GM12878 (cell line): Measurements from ENCODE around the gene OSBPL7. TPM values are rescaled to one million over a fixed set of nuclear protein-coding genes. Genes with fewer than 3 reads are reported as not detected.

Source experiments
- ATAC-seq: fragments of 200-7000 bp; cut with Tn5 transposase; 3 replicates; pipeline ENCODE4 v1.9.1; 2020; ENCODE audit warnings: mild to moderate bottlenecking, moderate library complexity
- BruUV-seq: library from RNA; stranded (reverse); fragments of 400-500 nt; replicated peaks from 2 replicates; lab custom pipeline; 2021; lab: Mats Ljungman, UMichigan
- CTCF ChIA-PET: fragments of 300-600 bp; sonication (Branson Sonifier 250); formaldehyde crosslinking; extraction: SDS; loops from one replicate; lab custom pipeline; 2021; ENCODE audit warnings: inconsistent platforms; lab: Yijun Ruan, JAX
- POLR2A ChIA-PET: fragments of 350-600 bp; formaldehyde crosslinking; extraction: SDS; loops from one replicate; lab custom pipeline; 2021; ENCODE audit warnings: inconsistent platforms; lab: Charles Lee
- RAD21 ChIA-PET: fragments of 300-600 bp; sonication (Branson Sonifier 250); formaldehyde crosslinking; loops from one replicate; lab custom pipeline; 2023; ENCODE audit warnings: antibody characterized with exemption; ENCODE audit not compliant: unreplicated experiment; lab: Charles Lee
- SMC1A ChIA-PET: fragments of 300-600 bp; sonication (Branson Sonifier 250); formaldehyde crosslinking; loops from one replicate; lab custom pipeline; 2023; ENCODE audit not compliant: unreplicated experiment, uncharacterized antibody; lab: Charles Lee
- DNase-seq: peaks from one replicate; pipeline ENCODE4 v3.0.0-alpha.2; 2011; ENCODE audit warnings: low read depth, low spot score
- FAIRE-seq: peaks from 3 replicates; lab custom pipeline; 2011; peaks lifted over from hg19 to GRCh38; lab: Jason Lieb, UNC
- H2AFZ ChIP-seq: 2 replicates; pipeline ENCODE4 v1.6.0; 2011; ENCODE audit warnings: low read depth, low read length, control low read depth; ENCODE audit not compliant: control insufficient read depth
- H3K27ac ChIP-seq: 2 replicates; pipeline ENCODE4 v1.5.1; 2011; ENCODE audit warnings: control low read depth; ENCODE audit not compliant: control insufficient read depth, insufficient read depth
- H3K27me3 ChIP-seq, 2 experiments: replicated peaks in 1 of 2; 2 replicates each; pipeline versions ENCODE4 v1.6.0 to v1.6.1; 2011; ENCODE audit warnings: low read length in 1 of 2; ENCODE audit not compliant: control insufficient read depth in 2 of 2, insufficient read depth in 2 of 2
- H3K36me3 ChIP-seq, 2 experiments: 2 replicates each; pipeline ENCODE4 v1.5.1; 2011; ENCODE audit warnings: low read length in 1 of 2; ENCODE audit not compliant: control insufficient read depth in 2 of 2, insufficient read depth in 2 of 2
- H3K4me1 ChIP-seq: 2 replicates; pipeline ENCODE4 v1.6.1; 2011; ENCODE audit warnings: mild to moderate bottlenecking, low read length, moderate library complexity, mixed read lengths; ENCODE audit not compliant: control insufficient read depth, insufficient read depth
- H3K4me2 ChIP-seq: 2 replicates; pipeline ENCODE4 v1.6.0; 2011; ENCODE audit warnings: control low read depth; ENCODE audit not compliant: control insufficient read depth, insufficient read depth
- H3K4me3 ChIP-seq: fragments of 200-600 bp; sonication (generic); 2 replicates; pipeline ENCODE4 v1.5.1; 2016
- H3K79me2 ChIP-seq: 2 replicates; pipeline ENCODE4 v1.6.0; 2011; ENCODE audit warnings: low read length; ENCODE audit not compliant: control insufficient read depth, insufficient read depth
- H3K9ac ChIP-seq: 2 replicates; pipeline ENCODE4 v1.8.0; 2011; ENCODE audit warnings: low read length, control low read depth, mixed read lengths; ENCODE audit not compliant: control insufficient read depth, insufficient read depth
- H3K9me3 ChIP-seq: replicated peaks from 3 replicates; pipeline ENCODE4 v1.5.1; 2011; ENCODE audit warnings: mild to moderate bottlenecking, low read length; ENCODE audit not compliant: control insufficient read depth, insufficient read depth
- H4K20me1 ChIP-seq: 2 replicates; pipeline ENCODE4 v1.6.0; 2011; ENCODE audit not compliant: control insufficient read depth, insufficient read depth
- ESRRA ChIP-seq: IDR thresholded peaks from 2 replicates; pipeline ENCODE4 v1.6.1; 2012; ENCODE audit warnings: mild to moderate bottlenecking, low read length, improper control_type of control experiment
- ETV6 ChIP-seq, 2 experiments: fragments of 450-650 bp in 1 of 2; IDR thresholded peaks in 1 of 2; conservative IDR thresholded peaks in 1 of 2; 2 replicates each; pipeline ENCODE4 v1.6.1; 2014; ENCODE audit warnings: antibody characterized with exemption in 1 of 2, borderline replicate concordance in 1 of 2, low read depth in 1 of 2, mild to moderate bottlenecking in 1 of 2, moderate library complexity in 1 of 2
- JUND ChIP-seq: IDR thresholded peaks from 2 replicates; pipeline ENCODE4 v1.6.1; 2012; ENCODE audit warnings: low read depth, mild to moderate bottlenecking, low read length, improper control_type of control experiment, moderate library complexity
- MXI1 ChIP-seq: fragments of 150-350 bp; IDR thresholded peaks from 2 replicates; pipeline ENCODE4 v1.6.1; 2011; ENCODE audit warnings: low read depth, mild to moderate bottlenecking, inconsistent platforms, low read length, improper control_type of control experiment
- NR2F1 ChIP-seq: fragments of 450-650 bp; conservative IDR thresholded peaks from 2 replicates; pipeline ENCODE4 v1.6.1; 2017; ENCODE audit warnings: mild to moderate bottlenecking
- PML ChIP-seq: IDR thresholded peaks from 2 replicates; pipeline ENCODE4 v1.6.1; 2012; ENCODE audit warnings: low read length, inconsistent platforms
- POLR2A ChIP-seq: IDR thresholded peaks from 2 replicates; pipeline ENCODE4 v1.6.1; 2011; ENCODE audit warnings: low read depth, mild to moderate bottlenecking, low read length
- RELA ChIP-seq: fragments of 450-650 bp; IDR thresholded peaks from 2 replicates; pipeline ENCODE4 v1.8.0; 2014; ENCODE audit warnings: borderline replicate concordance; ENCODE audit not compliant: partially characterized antibody
- RFX5 ChIP-seq: IDR thresholded peaks from 2 replicates; pipeline ENCODE4 v1.6.1; 2011; ENCODE audit warnings: low read depth, low read length, improper control_type of control experiment
- RUNX3 ChIP-seq: IDR thresholded peaks from 2 replicates; pipeline ENCODE4 v1.6.1; 2012; ENCODE audit warnings: low read length, inconsistent platforms
- SIX5 ChIP-seq: IDR thresholded peaks from 2 replicates; pipeline ENCODE4 v1.6.1; 2011; ENCODE audit warnings: mild to moderate bottlenecking, low read depth, low read length, moderate library complexity; ENCODE audit not compliant: severe bottlenecking
- SREBF1 ChIP-seq: IDR thresholded peaks from 2 replicates; pipeline ENCODE4 v1.6.1; 2012; ENCODE audit warnings: mild to moderate bottlenecking, low read length
- SREBF2 ChIP-seq: IDR thresholded peaks from 2 replicates; pipeline ENCODE4 v1.6.1; 2012; ENCODE audit warnings: mild to moderate bottlenecking, low read length
- YY1 ChIP-seq: IDR thresholded peaks from 2 replicates; pipeline ENCODE4 v1.6.1; 2011; ENCODE audit warnings: low read depth, mild to moderate bottlenecking, low read length
- ZBED1 ChIP-seq: IDR thresholded peaks from 2 replicates; pipeline ENCODE4 v1.6.1; 2016; ENCODE audit warnings: borderline replicate concordance
- ZNF207 ChIP-seq: fragments of 450-650 bp; IDR thresholded peaks from 2 replicates; pipeline ENCODE4 v1.6.1; 2014; ENCODE audit warnings: antibody characterized with exemption, mild to moderate bottlenecking, borderline replicate concordance
- ZNF622 ChIP-seq: fragments of 450-650 bp; IDR thresholded peaks from 2 replicates; pipeline ENCODE4 v1.6.1; 2017; ENCODE audit warnings: mild to moderate bottlenecking, inconsistent platforms
- WGBS: methylation state at CpG from one replicate; pipeline ENCODE4 v1.1.6; 2016; ENCODE audit warnings: low lambda C conversion rate; ENCODE audit not compliant: insufficient replicate concordance, insufficient coverage; ENCODE audit errors: missing lambda C conversion rate; 5-methylcytosine and 5-hydroxymethylcytosine counted together
- in situ Hi-C: fragments of 300-500 bp; cut with MboI; formaldehyde crosslinking; loops from 9 replicates; pipeline ENCODE4 v1.14.3; 2018; ENCODE audit warnings: mixed read lengths
- intact Hi-C: fragments of 100-400 bp; cut with micrococcal nuclease; formaldehyde crosslinking; loops from one replicate; pipeline ENCODE4 v1.14.2; 2022; ENCODE audit not compliant: unreplicated experiment
- polyA plus RNA-seq, 11 experiments: library from polyadenylated mRNA; depleted of rRNA in 4 of 11; unstranded in 6 of 11; stranded (reverse) in 5 of 11; fragments of >200 nt; fragmentation: Nextera tagmentation in 4 of 11; fragmentation: Illumina TruSeq in 1 of 11; extraction: Ambion mirVana in 4 of 11; extraction: Trizol in 1 of 11; gene quantifications; 1 replicate in 1 of 11; 2 replicates in 10 of 11; pipeline versions ENCODE4 v1.2.1 to v1.2.3, GENCODE V29; 2011 to 2016; ENCODE audit warnings: inconsistent platforms in 2 of 11, missing spikeins in 2 of 11, low read depth in 1 of 11
- total RNA-seq, 4 experiments: library from RNA; depleted of rRNA in 3 of 4; stranded (reverse); fragments of >200 nt in 3 of 4; fragmentation: Illumina TruSeq in 1 of 4; extraction: Trizol in 1 of 4; gene quantifications; 2 replicates each; pipeline versions ENCODE4 v1.2.1 to v1.2.3, GENCODE V29; 2013 to 2021
- TF ChIP-seq, protein P1 (sequence below): IDR thresholded peaks from 2 replicates; pipeline ENCODE4 v1.6.1; 2012; ENCODE audit warnings: low read depth, low read length, improper control_type of control experiment
- TF ChIP-seq, protein P2 (sequence below): IDR thresholded peaks from 2 replicates; pipeline ENCODE4 v1.6.1; 2011; ENCODE audit warnings: borderline replicate concordance, low read depth, mild to moderate bottlenecking, moderate library complexity, mixed read lengths, low read length; ENCODE audit not compliant: insufficient read depth; ENCODE audit errors: extremely low read length
- TF ChIP-seq, protein P3 (sequence below): fragments of 450-650 bp; IDR thresholded peaks from 2 replicates; pipeline ENCODE4 v1.6.1; 2017; ENCODE audit warnings: mild to moderate bottlenecking, low read depth, inconsistent platforms; ENCODE audit not compliant: poor library complexity, severe bottlenecking

OSBPL7 gene
- total and polyA plus RNA-seq, 10 of the 15 experiments (the other 5 are each of a cell fraction or from before 2014, with no cell fraction given) = 0.50 to 16.1 (median 6.7) TPM

DNA sequence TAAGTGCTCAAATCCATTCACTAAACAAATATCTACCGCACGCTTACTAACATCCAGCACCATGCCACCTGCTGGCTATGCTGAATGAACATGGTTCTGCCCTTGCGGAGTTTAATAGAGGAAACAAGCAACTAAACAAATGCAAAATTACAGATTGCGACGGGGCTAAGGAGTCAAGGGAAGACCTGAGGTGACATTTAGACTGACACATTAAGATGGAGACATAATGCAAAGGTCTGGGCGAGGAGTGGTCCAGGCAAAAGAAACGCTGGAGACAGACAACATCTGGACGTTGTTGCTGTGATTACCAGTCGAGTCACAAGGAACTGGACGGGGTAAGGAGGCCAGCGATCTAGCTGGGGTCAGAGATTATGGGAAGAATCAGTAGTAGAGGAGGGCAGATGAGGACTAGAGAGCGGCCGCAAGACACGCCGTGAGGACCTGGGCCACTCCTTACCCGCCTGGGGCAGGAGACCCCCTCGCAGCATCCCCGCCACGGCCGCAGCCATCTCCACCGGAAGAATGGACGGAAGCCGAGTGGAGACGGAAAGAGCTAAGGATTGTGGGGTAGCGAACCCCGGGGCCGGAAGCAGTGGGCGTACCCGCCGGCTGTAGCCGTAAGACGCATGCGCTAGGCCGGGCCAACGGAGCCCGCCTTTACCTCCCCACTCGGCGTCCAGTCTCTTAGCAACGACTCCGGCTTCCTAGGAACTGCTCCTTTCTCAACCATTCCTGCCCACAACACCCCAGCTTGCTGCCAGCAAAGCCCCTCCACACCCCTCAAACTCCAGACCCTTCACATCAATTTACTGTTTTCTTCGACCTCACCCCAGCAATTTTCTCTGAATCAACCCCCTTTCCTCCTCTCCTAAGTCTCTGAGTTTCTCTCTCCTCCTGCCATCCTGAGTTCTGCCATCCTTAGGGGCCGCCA lies 9.7 kb upstream of the OSBPL7 start, which contains the start of the genes LRRC46 and MRPL10:
LRRC46 (plus strand) TSS at position 668 of the 931 bp plus-strand sequence. CDS start 320 bp downstream, outside the sequence.
MRPL10 (minus strand) TSS at position 539 of the 931 bp plus-strand sequence; CDS start at position 509, 30 bp downstream.
- RAD21 ChIA-PET = interaction anchor here (1.1 to 1.4 kb wide), 3 partner anchors 58 to 182 kb away, joined by 3 to 7 read pairs (median 3); partner anchors contain the start of gene KPNB1
- Histone ChIP-seq H3K27me3 (no peaks in the 10 kb centered on the region), H3K79me2 (peaks cover 17% of the 10 kb centered on the region), H3K36me3 (peaks cover 6 to 13% of the 10 kb centered on the region in 2 experiments; a peak in 3 of 4 replicates), H3K4me2 (peak within 1 kb of the TSS; percentile 96), H2AFZ (peak within 1 kb of the TSS; percentile 84), H3K4me3 (peak within 1 kb of the TSS; percentile 97), H4K20me1 (no peaks in the 10 kb centered on the region), H3K9me3 (no peaks in the 10 kb centered on the region), H3K4me1 (peaks cover 9% of the 10 kb centered on the region), H3K9ac (peak within 1 kb of the TSS; percentile 76), H3K27ac (peak within 1 kb of the TSS; percentile 67)
- ATAC-seq (peak; percentile 99), FAIRE-seq (peak; percentile 93), DNase-seq (peak; percentile 66)
- POLR2A ChIA-PET = interaction anchor here (0.6 to 2.3 kb wide), 6 partner anchors 9 to 113 kb away, joined by 3 to 14 read pairs (median 4); partner anchors contain the start of genes OSBPL7, SCRN2 and SP2
- 2% methylated on average over 40 of the region's 42 CpGs for WGBS
- in situ Hi-C loops (no loop called here), intact Hi-C loops (no loop called here)
- TSS peak; percentile 88 for BruUV-seq
- CTCF ChIA-PET = interaction anchor here (0.7 to 3.6 kb wide), 8 partner anchors 9 to 180 kb away, joined by 3 to 24 read pairs (median 4); partner anchors contain the start of genes OSBPL7 and SCRN2
- SMC1A ChIA-PET = interaction anchor here (0.6 to 1.6 kb wide), 4 partner anchors 10 to 143 kb away, joined by 3 to 7 read pairs (median 3); partner anchors contain the start of gene OSBPL7
- TF ChIP-seq ZNF622 = no peak
- TF ChIP-seq RUNX3 = peak; percentile 67
- TF ChIP-seq, protein P1, sequence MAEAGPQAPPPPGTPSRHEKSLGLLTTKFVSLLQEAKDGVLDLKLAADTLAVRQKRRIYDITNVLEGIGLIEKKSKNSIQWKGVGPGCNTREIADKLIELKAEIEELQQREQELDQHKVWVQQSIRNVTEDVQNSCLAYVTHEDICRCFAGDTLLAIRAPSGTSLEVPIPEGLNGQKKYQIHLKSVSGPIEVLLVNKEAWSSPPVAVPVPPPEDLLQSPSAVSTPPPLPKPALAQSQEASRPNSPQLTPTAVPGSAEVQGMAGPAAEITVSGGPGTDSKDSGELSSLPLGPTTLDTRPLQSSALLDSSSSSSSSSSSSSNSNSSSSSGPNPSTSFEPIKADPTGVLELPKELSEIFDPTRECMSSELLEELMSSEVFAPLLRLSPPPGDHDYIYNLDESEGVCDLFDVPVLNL = no peak; the same call in 1 of the 2 replicates
- TF ChIP-seq ESRRA = 0 out of 2 replicates have a peak, but pooled peaks have one; percentile 29
- TF ChIP-seq POLR2A = peak; percentile 99
- TF ChIP-seq, protein P2, sequence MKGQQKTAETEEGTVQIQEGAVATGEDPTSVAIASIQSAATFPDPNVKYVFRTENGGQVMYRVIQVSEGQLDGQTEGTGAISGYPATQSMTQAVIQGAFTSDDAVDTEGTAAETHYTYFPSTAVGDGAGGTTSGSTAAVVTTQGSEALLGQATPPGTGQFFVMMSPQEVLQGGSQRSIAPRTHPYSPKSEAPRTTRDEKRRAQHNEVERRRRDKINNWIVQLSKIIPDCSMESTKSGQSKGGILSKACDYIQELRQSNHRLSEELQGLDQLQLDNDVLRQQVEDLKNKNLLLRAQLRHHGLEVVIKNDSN = no peak
- TF ChIP-seq, protein P3, sequence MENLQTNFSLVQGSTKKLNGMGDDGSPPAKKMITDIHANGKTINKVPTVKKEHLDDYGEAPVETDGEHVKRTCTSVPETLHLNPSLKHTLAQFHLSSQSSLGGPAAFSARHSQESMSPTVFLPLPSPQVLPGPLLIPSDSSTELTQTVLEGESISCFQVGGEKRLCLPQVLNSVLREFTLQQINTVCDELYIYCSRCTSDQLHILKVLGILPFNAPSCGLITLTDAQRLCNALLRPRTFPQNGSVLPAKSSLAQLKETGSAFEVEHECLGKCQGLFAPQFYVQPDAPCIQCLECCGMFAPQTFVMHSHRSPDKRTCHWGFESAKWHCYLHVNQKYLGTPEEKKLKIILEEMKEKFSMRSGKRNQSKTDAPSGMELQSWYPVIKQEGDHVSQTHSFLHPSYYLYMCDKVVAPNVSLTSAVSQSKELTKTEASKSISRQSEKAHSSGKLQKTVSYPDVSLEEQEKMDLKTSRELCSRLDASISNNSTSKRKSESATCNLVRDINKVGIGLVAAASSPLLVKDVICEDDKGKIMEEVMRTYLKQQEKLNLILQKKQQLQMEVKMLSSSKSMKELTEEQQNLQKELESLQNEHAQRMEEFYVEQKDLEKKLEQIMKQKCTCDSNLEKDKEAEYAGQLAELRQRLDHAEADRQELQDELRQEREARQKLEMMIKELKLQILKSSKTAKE = no peak
- TF ChIP-seq MXI1 = peak; percentile 91
- no peak for TF ChIP-seq NR2F1
- TF ChIP-seq ETV6 (conservative IDR thresholded peaks at IDR 0.05 in 1 of 2, IDR thresholded peaks at IDR 0.05 in 1 of 2; ENCODE audit: borderline replicate concordance in 1 of 2, low read depth in 1 of 2) = peak in 1 of 2 experiments; percentile 58; a peak in 2 of 4 replicates
- TF ChIP-seq RELA = peak; percentile 24
- peak; percentile 43 for TF ChIP-seq SIX5
- no peak for TF ChIP-seq SREBF2
- no peak for TF ChIP-seq ZBED1
- no peak for TF ChIP-seq JUND
- peak; percentile 95 for TF ChIP-seq PML
- TF ChIP-seq SREBF1 = no peak
- TF ChIP-seq RFX5 = no peak
- TF ChIP-seq ZNF207 = peak; percentile 92
- TF ChIP-seq YY1 = peak; percentile 97
